ENCODE measurements around the gene CBL.
"Not testable (repeated sequence)": the region's sequence is repeated elsewhere in the genome, so short reads cannot be mapped to it uniquely, and the experiment has no call there.

Gene CBL

GRCh38 chr11:119166368-119167076 is 39.6 kb upstream of the CBL start:
- DNase-seq (ENCODE audit: low read depth): no peak
- H3K4me3 ChIP-seq (ENCODE audit: low read depth, low read length): no peak overlapping the region
- no peak for TF ChIP-seq CTCF (IDR thresholded peaks at IDR 0.05; ENCODE audit: low read depth, low read length, missing control alignments)

DNA sequence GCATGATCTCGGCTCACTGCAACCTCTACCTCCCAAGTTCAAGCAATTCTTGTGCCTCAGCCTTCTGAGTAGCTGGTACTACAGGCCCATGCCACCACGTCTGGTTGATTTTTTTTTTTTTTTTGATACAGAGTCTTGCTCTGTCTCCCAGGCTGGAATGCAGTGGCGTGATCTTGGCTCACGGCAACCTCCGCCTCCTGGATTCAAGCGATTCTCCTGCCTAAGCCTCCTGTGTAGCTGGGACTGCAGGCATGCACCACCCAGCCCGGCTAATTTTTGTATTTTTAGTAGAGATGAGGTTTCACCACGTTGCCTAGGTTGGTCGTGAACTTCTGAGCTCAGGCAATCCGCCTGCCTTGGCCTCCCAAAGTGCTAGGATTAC is 39.1 kb upstream of the CBL start:
- not testable (repeated sequence) for H3K4me3 ChIP-seq (ENCODE audit: low read depth, low read length); DNase-seq (ENCODE audit: low read depth)

- no peak for TF ChIP-seq CTCF (IDR thresholded peaks at IDR 0.05; ENCODE audit: low read depth, low read length, missing control alignments)
- DNase-seq (ENCODE audit: low read depth): no peak
- H3K4me3 ChIP-seq (ENCODE audit: low read depth, low read length): no peak overlapping the region
Observed at GRCh38 chr11:119167933-119168332, 38.2 kb upstream of the CBL start.

GRCh38 chr11:119168471-119169281 is 37.5 kb upstream of the CBL start, which contains the start of gene NLRX1:
Gene NLRX1, plus strand, starts transcription at chr11:119168725. Its CDS starts 2,679 bp downstream, at chr11:119171404.
- TF ChIP-seq CTCF (IDR thresholded peaks at IDR 0.05; ENCODE audit: low read depth, low read length, missing control alignments): peak; percentile 90
- peak within 1 kb of the TSS; percentile 77 for H3K4me3 ChIP-seq (ENCODE audit: low read depth, low read length)
- peak; percentile 73 for DNase-seq (ENCODE audit: low read depth)

- DNase-seq (ENCODE audit: low read depth): peak; percentile 24
- no peak for TF ChIP-seq CTCF (IDR thresholded peaks at IDR 0.05; ENCODE audit: low read depth, low read length, missing control alignments)
Observed at GRCh38 chr11:119169282-119169719, 36.8 kb upstream of the CBL start.

GRCh38 chr11:119172513-119172912 is 33.6 kb upstream of the CBL start:
- TF ChIP-seq CTCF (IDR thresholded peaks at IDR 0.05; ENCODE audit: low read depth, low read length, missing control alignments): no peak
- H3K4me3 ChIP-seq (ENCODE audit: low read depth, low read length): no peak overlapping the region
- DNase-seq (ENCODE audit: low read depth): no peak

More at GRCh38 chr11:119169282-119169719, 36.8 kb upstream of the CBL start:
- peak overlapping the region; percentile 77 for H3K4me3 ChIP-seq (ENCODE audit: low read depth, low read length)

- no peak overlapping the region for H3K4me3 ChIP-seq (ENCODE audit: low read depth, low read length)
- no peak for DNase-seq (ENCODE audit: low read depth)
- TF ChIP-seq CTCF (IDR thresholded peaks at IDR 0.05; ENCODE audit: low read depth, low read length, missing control alignments): no peak
Observed at GRCh38 chr11:119173453-119173852, 32.7 kb upstream of the CBL start.
